HG03521 (cell line): Measurements from ENCODE around the gene FNIP1.
A peak's percentile ranks its signal among the peaks of the same experiment; 100 is the strongest.
"Not testable (repeated sequence)": the region's sequence is repeated elsewhere in the genome, so short reads cannot be mapped to it uniquely, and the experiment has no call there.

Experiments used
- ATAC-seq: cut with Tn5 transposase; IDR thresholded peaks from one replicate; pipeline ENCODE4 v1.9.1; 2021; ENCODE audit warnings: mild to moderate bottlenecking, moderate library complexity; ENCODE audit not compliant: unreplicated experiment

FNIP1 gene

DNA sequence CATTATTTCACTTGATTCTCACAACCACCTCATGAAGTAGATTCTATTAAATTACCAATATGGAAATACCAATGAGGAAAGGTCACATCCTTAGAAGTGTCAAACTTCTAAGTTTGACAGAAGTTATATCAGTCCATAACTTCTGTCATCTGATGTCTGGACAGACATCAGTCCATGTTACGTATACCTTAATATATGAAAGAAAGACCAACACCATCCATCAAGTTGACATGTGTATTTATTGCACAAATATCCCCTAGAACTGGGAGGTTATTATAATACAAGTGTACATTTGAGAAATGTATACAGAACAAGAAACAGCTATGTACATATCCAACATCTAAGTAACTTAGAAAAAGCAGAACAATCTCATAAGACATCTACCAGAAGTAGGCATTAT, 155.3 kb downstream of the FNIP1 start:
- no peak for ATAC-seq

DNA sequence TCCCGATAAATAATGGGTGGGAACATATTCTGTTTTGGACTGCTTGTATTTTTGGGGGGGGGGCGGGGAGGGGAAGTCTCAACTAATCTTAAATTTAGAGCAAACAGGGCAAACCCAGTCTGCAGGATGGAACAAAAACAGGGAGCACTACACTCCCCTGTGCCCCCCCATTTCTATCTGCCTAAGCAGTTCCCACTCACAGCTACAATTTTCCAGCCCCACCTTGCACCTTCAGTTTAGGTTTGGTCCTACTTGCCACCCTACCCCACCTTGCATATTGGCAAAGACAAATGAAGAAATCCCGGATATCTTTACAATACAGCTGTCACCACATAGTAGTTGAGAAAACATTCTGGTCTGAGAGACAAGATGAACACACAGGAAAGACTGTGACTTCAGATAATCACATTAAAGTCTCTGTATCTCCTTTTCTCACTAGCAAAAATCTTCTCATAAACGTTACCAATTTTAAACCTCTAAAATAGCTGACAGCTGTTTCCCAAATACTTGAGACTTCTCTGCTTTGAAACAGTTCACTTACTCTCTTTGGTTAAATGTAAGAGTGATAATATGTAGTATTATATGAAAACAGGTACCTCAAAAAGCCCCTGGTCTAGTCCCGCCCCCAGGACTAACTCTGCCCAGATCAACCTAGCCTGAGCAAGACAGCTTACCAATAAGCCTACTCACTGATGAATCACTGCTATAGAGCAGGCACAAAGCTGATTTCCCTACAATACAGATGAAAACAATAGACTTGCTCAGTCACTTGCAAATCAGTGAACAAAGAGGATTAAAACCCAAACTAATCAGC, 156.6 kb downstream of the FNIP1 start:
- ATAC-seq, result no peak

- ATAC-seq, result no peak
Observed at GRCh38 chr5:131639148-131639547, 157.7 kb downstream of the FNIP1 start.

DNA sequence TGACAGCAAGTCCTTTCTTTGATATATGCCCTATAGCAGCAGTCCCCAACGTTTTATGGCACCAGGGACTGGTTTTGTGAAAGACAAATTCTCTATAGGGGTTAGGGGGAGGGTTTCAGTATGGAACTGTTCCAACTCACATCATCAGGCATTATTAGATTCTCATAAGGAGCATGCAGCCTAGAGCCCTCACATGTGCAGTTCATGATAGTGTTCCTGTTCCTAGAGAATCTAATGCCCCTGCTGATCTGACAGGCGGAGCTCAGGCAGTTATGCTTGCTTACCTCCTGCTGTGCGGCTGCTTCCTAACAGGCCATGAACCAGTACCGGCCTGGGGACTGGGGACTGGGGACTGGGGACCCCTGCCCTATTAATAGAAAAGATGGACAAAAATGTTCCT, 159.1 kb downstream of the FNIP1 start:
- ATAC-seq, result no peak

DNA sequence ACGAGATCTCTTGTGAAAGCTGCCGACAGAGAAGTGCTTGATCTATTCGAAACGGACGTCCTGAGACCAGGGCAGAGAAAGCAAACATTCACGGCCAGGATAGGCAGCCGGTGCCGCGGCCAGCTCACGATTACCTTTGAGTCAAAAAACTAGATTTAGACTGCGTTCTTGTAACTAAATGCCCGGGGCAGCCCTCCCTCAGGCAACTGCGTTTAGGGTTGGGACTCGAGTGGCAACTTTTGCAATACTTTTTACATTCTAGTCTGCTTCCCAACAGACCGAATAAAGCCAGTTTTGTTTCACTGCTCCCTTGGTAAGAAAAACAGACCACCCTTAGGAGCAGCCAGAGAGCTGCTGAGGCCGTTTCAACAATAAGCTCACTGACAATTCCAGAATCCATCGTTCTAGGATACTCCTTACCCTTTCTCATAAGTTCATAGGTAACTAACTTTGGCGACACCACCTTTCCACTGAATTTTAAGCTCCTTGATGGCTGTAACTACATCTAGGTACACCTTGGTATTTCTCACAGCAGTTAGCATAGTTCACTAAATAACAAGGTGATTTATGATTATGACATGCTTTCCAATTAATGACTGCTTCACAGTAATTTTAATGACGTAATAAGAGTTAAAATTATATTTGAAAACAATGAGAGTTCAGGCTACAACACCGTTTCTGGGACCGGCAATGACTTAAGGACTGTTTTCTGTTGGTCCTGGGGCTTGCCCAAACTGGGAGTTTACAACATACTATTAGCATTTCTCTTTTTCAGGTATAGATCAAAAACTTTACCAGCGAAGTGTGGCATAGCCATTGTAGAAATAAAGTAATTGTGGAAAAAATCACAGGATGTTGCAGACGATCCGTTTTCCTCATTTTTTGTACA, 160.9 kb downstream of the FNIP1 start:
- ATAC-seq, result no peak

GRCh38 chr5:131634996-131635683, 161.7 kb downstream of the FNIP1 start, which contains the start of gene RAPGEF6:
TSS of gene RAPGEF6 (minus strand) at chr5:131635229. CDS start at chr5:131635030, 199 bp downstream.
- peak; percentile 88 for ATAC-seq

DNA sequence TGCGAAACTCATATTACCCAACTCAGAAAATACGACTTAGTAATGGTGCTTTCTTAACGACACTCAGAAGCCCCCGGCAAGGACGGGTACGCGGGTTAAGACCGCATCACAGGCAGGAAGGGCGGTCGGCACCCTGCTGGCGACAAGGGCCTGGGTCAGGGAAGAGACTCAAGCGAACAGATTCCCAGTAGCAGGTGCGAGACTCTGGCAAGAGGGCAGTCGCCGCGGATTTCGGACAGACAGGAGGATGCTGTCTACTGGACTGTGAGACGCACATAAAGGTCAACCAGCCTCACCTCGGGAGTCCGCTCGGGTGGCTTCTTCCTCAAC, 162.2 kb downstream of the FNIP1 start:
- ATAC-seq, result peak; percentile 17

- no peak for ATAC-seq
Observed at GRCh38 chr5:131634238-131634637, 162.6 kb downstream of the FNIP1 start.

DNA sequence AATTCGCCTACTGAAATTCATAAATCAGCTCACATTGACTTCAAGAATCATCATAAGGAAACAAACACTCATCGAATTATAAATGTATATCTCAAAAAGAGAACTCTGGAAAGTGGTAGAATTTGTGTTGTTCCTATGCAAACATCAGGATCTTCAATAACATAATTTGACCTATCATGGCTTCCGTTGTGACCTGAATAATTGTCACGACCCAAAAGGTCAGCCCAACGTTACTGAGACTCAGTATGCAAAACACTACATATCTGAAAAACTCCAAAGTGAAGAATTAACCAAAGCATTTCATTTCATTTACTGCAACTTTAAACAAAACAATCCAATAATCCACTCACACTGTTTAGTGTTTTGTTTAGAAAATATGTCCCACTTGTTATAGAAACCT, 163.0 kb downstream of the FNIP1 start:
- no peak for ATAC-seq

- ATAC-seq, result no peak
Observed at GRCh38 chr5:131630963-131631350, 165.9 kb downstream of the FNIP1 start.

DNA sequence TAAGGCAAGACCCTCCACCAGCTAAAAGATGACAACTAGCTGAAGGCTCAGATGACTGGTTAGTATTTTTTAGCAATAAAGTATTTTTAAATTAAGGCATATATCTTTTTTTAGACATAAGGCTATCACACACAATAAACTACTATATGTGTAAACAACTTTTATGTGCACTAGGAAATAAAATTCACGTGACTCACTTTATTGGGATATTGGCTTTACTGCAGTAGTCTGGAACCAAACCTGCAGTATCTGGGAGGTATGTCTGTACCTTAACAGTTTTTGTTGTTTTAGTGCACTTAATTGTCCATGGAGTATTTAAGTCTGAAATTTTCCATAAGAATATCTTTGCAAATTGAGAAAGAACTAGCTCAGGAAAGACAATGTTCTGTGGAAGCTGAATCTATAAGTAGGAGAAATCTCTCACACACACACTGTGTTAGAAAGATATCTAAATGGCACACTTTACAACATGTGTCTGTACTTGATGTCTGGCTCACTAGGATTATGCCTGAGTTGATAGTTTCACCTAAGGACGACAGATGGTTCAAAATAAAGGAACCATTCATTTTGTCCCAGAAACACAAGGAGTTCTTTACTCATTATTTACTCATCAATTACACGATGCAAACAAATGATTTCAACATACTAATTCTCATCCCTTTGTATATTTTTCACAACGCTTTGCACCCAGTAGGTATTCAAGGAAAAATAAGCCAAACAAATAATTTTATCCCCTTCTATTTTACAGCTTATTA, 166.4 kb downstream of the FNIP1 start:
- ATAC-seq, result no peak

DNA sequence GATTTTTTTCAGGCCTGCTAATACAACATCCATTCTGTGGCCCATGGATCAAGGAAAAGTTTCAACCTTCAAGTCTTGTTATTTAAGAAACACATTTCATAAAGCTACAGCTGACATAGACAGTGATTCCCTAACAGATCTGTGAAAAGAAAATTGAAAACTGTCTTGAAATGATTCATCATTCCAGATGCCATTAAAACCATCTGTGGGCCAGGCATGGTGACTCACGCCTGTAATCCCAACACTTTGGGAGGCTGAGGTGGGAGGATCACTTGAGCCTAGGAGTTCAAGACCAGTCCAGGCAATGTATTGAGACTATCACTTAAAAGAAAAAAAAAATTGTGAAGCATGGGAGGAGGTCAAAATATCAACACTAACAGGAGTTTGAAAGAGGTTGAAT, 167.8 kb downstream of the FNIP1 start:
- no peak for ATAC-seq

DNA sequence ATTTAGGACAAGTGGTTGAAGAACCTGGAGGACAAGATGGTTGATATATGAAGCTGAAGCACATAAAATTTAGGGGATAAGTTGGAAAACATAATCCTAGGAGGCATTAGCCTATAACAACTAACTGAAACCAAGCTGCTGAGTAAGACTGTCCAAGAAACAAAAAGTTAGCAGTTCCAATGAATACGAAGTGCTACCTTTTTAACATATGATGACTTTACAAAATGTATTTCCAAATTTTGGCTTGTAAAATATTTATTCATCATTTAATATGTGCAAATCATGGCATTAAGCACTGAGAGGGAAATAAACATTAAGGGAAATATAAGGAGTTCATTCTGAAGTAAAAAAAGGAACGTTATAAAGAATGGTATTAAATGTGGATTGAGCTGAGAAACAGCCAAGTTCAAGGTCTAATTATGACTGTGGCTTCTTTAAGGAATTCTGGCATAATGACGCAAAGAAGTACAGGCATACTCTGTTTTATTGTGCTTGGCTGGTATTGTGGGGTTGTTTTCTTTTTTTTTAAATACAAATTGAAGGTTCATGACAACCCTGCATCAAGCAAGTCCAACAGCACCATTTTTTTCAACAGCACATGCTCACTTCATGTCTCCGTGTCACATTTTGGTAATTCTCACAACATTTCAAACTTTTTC, 169.5 kb downstream of the FNIP1 start:
- ATAC-seq, result no peak

GRCh38 chr5:131622633-131623032, 174.2 kb downstream of the FNIP1 start:
- ATAC-seq, result no peak

DNA sequence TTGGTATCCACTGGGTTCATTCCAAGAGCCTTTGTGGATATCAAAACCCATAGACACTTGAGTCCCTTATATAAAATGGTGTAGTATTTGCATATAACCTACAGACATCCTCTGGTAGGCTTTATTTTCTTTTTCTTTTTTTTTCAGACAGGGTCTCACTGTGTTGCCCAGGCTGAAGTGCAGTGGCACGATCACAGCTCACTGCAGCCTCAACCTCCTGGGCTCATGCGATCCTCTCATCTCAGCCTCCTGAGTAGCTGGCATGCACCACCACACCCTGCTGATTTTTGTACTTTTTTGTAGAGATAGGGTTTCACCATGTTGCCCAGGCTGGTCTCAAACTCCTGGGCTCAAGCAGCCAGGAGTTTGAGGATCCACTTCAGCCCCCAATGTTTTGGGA, 175.7 kb downstream of the FNIP1 start:
- ATAC-seq, result not testable (repeated sequence)

DNA sequence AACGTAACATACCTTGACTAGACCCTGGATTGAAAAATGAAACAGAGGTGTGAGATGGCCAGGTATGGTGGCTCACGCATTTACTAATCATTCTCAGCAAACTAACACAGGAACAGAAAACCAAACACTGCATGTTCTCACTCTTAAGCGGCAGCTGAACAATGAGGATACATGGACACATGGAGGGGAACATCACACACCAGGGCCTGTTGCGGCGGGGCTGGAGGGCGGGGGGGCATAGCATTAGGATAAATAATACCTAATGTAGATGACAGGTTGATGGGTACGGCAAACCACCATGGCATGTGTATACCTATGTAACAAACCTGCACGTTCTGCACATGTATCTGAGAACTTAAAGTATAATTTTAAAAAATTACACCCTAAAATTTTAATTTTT, 177.7 kb downstream of the FNIP1 start:
- ATAC-seq, result no peak

GRCh38 chr5:131617140-131617822, 179.5 kb downstream of the FNIP1 start:
- no peak for ATAC-seq

GRCh38 chr5:131615957-131616356, 180.9 kb downstream of the FNIP1 start:
- ATAC-seq, result no peak

DNA sequence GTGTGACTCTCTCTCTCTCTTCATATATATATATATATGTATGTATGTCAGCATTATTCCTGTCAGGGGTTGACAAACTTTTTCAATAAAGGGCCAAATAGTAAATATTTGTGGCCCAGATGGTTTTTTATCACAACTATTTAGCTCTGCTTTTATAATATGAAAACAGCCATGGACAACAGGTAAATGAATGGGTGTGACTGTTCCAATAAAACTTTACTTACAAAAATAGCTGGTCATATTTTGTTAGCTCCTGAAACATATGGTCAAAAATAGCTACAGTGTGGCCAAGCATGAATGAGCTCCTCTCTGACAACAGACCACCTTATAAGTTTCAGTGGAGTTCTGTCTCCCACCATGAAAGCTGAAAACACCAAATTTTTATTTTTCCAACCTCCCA, 183.4 kb downstream of the FNIP1 start:
- no peak for ATAC-seq

DNA sequence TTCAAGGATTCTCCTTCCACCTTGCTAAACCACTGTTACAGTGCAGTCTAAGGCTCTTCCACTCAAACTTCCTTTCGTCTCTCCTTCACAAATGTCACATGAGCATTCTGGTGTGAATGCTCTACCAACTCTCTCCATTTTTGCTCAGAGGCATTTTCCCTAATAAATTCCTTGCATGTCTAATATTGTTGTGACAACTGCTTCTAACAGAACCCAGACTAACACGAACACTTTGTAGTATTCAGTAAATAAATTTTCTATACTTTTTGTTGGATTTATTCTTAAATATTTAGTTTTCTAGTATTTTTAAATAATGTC, 185.8 kb downstream of the FNIP1 start:
- ATAC-seq, result no peak
